HG03097 (cell line): Measurements from ENCODE around the gene GBE1.
"Not testable (repeated sequence)": the region's sequence is repeated elsewhere in the genome, so short reads cannot be mapped to it uniquely, and the experiment has no call there.

Experiments
- ATAC-seq: cut with Tn5 transposase; IDR thresholded peaks from one replicate; pipeline ENCODE4 v1.9.1; 2021; ENCODE audit not compliant: unreplicated experiment, low FRiP score

Gene GBE1

DNA sequence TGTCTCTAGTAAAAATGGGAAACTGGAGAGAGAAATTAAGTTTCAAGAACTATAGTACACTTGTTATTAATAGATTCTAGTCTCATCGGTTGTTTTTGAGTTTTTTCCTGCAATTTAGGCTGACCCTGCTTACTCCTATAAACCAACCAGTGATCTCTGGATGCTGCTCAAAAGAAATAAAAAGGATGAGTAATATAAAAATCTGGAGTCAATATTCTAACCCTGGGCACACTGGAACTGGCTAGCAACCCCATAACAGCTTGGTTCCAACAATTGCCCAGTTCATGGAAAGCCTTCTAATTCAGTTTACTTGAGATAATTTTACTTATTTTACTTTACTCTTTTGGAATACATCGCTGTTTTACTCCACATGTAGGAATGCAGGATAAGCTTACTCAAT is 211.6 kb downstream of the GBE1 start:
- ATAC-seq = no peak

DNA sequence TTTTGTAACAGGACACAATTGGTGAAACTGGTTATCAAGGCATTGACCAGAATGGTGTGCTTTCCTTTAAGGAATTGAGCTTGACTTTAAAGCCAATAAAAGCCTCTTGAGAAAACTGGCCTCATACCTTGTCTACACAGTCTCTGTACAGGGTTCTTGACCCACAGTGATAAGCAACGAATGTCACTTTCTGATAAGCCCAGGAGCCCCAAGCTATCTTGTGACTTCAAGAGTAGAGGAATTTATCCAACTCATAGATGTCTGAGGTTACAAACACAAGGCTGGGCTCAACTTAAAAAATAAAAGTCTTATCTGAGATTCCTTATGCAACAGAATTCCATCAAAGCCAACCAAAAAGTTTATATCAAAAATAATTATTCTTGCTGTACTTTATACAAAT is 212.1 kb downstream of the GBE1 start:
- ATAC-seq = no peak

DNA sequence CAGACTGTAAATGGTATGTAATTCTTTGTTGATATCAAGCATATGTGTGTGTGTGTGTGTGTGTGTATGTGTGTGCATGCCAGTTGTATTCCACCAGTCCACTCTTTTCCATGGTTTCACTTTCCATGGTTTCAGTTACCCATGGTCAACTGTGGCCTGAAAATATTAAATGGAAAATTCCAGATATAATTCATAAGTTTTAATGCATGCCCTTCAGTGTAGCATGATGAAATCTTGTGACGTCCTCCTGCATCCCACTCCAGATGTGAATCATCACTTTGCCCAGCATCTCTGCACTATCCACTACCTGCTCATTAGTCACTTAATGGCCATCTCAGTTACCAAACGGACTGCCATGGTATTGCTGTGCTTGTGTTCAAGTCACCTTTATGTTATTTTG is 215.9 kb downstream of the GBE1 start:
- ATAC-seq = no peak

DNA sequence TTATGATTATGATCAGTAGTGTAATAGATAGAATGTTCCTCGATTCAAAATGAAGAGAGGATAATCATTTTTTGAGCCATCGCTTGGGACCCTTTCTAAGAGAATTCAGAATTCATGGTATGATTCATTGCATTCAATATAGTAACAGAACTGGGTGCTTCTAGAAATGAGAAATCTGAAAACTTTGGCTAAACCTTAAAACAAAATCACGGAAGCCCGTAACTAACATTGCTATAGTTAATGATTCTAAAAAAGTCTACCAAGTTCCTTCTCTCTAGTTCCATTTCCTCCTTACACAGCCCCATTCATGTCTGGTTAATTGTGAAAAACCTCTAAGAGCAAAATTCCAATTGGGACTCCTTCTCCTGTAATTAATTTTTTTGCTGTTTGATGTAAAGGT is 217.1 kb downstream of the GBE1 start:
- ATAC-seq = no peak

DNA sequence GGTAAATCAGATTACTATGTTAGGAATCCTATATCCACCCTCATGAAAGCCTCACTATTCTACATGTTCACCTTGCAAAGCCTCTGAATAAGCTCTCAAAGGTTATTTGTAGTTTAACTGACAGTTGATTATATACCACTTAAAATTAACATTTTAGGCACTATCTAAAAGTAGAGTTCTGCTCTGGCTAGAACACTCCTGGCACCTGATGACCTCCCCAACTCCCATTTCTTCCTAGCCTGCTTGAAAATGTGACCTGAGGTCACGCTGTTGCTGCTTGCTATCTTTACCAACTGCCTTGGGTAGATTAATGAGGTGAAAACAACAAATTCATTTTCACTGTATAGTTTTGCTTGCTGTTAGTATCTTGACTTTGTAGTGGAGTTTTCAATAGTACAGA is 220.7 kb downstream of the GBE1 start:
- ATAC-seq = no peak

DNA sequence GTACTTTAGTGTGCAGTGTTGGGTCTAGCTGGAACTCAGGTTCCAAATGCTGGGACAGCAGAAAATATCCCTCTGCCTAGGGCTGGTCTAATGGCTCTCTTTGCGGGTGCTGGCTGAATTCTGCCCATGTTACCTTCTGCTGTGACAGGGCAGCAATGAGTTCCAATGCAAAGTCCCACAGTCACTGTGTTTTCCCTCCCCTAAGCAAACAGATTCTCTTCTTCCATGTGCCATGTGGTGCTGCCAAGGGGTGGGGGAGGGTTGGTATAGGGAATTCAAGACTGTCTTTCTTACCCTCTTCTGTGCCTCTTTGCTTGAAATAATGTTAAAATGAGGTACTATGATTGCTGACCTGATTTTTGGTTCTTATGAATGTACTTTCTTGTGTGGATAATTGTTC is 229.6 kb downstream of the GBE1 start:
- no peak for ATAC-seq

DNA sequence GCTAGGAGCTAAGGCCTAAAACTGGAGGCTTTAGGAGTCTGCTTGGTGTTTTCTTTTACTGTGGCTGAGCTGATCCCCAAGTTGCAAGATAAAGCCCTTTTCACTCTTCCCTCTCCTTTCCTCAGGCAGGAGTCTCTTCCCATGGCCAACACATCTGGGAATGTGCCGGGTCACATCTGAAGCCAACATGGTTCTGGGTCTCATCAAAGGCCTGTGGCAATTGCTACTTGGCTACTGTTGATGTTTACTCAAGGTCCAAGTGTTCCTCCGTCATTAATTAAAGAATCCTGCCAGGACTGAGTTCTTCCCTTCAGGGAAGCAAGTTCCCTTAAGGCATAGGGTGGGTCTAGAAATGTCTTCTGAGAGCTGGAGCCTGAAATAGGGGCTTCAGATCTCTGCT is 230.2 kb downstream of the GBE1 start:
- no peak for ATAC-seq

DNA sequence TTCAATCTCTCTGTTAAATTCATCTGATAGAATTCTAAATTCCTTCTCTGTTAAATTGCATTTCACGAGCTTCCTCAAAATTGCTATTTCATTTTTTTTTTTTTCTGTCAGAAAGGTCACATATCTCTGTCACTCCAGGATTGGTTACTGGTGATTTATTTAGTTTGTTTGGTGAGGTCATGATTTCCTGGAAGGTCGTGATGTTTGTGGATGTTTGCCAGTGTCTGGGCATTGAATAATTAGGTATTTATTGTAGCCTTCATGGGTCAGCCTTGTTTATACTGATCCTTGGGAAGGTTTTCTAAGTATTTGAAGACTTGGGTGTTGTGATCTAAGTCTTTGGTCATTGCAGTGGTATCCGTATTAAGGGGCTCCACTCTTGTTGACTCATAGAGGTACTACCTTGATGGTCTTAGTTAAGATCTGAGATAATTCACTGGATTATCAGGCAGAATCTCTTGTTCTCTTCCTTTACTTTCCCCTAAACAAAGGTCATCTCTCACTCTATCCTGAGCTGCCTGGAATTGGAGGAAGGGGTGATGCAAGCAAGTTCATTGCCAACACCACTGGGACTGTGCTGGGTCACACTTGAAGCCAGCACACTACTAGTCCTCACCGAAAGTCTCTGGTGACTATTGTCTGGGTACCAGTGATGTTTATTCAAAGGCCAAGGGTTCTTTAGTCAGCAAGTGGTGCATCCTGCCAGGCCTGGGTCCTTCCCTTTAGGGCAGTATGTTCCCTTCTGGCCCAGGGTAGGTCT is 231.1 kb downstream of the GBE1 start:
- no peak for ATAC-seq

DNA sequence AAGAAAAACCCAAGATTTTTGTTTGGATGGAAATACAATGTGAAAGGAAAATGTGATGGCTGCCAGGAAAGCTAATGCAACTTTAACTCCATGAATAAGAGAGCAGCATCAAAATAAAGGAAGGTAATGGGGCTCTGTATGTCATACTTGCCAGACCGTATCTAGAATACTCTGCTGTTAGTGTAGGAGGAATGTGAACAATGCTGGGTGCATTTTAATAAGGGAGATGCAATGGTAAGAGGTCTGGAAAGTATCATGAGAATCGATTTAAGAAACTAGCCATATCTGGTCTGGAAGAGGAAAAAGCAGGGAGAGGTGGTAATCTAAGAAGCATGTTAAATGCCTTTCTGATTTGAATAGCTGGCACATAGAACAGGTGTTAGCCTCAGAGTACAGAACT is 239.6 kb downstream of the GBE1 start:
- no peak for ATAC-seq

DNA sequence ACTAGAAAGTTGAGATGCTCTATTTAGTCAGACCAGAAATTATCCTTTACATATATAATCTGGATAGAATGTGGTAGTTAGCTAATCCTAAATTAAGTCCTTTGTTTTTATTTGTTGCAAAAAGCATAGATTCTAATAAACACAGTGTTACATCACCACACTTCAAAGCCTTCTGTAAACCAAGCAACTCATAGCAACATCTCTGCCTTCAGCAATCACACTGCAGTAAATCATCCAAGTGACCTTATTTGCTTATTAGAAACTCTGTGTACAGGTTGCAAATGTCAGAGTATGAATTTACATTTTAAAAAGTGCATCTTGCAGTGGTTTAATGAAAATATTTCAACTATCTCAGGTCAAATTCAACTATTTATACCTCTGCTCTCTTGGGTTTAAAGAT is 242.5 kb downstream of the GBE1 start:
- ATAC-seq = no peak

DNA sequence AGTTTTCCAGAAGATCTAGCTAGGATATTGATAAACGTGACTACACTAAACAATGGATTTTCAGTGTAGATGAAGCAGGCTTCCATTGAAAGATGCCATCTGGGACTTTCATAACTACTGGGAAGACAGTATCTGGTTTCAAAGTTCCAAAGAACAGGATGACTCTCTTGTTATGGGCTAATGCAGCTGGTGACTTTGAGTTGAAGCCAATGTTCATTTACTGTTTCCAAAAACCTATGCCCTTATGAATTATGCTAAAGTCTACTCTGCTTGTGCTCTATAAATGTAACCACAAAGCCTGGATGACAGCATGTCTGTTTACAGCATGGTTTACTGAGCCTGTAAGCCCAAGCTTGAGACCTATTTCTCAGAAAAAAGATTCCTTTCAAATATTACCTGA is 245.4 kb downstream of the GBE1 start:
- ATAC-seq = no peak

DNA sequence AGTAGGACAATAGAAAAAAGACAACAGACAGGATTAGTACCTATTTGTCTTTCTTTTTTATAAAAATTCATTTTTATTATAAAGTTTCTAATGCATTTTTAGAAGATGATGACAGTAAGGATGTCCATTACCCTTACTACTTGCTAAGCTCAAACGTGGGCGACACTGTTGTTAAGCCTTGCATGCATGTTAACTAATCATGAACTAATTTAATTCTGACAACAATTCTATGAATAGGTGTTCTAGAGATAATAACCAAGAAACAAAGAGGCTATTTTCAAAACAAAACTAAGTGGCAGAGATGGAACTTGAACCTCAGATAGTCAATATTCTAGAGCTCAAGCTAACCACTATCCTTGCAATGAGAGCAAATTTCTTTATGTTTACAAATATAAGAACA is 247.9 kb downstream of the GBE1 start:
- no peak for ATAC-seq

DNA sequence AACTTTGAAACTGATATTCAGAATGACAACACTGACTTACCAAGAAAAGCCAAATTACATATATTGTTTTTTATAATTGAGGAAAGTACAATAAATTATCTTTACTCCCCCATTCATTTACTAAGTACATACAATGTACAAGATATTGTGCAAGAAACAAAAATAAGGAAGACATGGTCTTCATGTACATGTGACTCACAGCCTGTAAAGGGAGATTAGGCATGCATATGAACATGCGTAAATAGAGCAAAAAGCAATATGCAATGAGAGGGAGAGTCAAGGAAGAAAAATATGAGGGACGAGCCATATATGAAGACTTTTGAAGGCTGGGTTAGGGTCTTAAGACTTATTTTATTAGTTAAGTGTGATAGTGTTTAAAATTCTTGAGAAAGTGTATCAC is 258.4 kb downstream of the GBE1 start:
- no peak for ATAC-seq

DNA sequence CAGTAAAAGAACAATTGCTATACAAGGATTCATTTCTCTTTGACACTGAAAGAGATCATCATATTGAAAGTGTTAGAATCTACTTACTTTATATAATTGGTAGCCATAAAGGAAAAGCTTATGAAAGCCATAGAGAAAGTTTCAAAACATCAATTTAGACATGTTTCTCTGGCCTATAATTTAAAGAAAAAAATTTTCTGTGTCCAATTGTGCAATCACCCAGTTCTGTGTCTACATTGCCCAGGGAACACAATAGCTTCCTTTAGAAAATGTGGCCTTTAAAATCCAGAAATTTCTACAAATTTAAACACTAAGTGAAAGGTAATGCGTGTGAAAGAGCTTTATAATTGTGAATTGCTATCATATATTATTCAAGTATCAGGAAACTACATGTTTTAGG is 259.2 kb downstream of the GBE1 start:
- no peak for ATAC-seq

DNA sequence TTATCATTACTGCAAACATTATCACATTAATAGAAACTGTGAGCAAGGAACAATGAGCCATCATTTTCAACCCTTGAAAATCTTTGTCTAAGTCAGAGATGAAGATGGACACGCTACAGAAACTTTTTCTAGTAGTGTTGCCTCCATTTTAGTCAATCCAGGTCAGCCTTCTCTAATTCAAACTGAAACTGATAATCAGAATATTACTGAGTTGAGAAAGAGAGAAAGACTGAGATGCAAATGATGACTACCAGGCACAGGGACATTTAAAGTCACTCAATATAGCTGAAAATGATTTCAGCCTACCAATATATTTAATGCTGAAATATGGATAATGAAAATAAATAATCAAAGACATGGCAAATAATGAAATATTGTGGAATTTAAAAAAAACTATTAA is 261.4 kb downstream of the GBE1 start:
- ATAC-seq = peak; percentile 59

DNA sequence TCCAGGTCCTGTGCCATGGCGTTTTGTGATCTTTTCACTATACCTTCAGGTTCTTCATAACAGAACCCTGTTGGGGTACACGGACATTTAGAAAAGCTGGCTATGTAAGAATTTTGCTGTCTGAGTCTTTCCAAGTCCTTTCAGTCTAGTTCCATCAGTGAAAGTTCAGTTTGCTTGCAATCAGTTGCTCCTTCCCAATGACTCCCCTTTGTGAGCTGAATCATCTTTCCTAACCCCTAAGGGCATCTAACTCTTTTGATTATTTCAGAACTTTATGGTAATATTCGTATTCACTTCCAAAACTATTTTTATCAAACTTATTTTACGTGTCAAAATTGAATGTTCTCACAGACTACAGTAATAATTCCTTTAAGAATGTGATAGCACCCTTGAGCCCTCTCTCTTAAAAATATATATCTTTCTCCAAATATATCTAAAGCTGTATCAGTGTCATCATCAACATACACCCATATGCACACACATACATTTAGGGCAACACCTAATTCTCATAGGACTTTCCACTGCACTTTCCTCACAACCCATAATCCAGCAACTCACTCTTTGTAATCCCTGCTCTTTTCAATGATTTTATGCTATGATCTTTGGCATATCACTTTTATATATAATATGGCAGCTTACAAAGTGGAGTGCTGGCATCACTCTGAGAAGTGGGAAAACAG is 263.7 kb downstream of the GBE1 start:
- no peak for ATAC-seq

DNA sequence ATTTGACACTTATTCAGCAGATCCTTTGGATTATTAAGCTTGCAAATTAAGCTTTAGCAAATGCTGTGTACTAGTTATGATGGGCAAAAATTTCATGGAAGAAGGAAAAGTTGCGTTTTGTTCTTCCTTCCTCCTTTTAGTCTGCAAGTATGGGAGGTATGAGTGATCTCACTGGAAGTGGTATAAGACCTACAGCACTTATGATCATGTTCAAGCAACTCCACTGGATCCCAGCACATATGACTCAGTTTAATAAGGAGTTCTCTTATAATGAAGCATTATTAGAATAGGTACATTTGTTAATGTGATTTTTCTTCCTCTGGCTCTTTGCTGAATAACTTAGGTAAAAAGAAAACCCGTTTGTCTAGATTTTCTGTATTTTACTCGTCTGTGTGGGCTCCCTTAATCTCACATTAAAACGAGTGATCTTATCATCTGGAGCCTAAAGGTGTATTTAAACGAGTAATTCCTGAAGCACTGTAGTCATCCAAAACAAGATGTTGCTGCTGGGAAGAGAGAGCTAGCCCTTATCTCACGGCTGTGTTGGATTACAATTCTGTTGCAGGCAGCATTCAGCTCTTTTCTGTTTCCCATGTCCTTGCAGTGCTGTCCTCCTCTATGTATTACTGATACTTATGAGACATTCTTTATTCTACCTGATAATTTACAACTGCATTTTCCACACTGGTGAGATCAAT is 264.9 kb downstream of the GBE1 start:
- no peak for ATAC-seq

DNA sequence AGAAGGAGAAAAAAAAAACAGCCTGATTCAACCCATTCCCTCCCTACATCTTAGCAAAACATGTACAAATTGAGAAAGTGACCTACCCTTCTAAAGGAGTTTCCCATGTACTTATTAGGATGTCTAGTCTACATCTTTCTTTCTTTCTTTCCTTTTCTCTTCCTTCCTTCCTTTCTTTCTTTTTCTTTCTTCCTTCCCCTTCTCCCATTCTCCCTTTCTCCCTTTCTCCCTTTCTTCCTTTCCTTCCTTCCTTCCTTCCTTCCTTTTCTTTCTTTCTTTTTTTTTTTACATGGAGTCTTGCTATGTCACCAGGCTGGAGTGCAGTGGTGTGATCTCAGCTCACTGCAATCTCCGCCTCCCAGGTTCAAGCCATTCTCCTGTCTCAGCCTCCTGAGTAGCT is 269.0 kb downstream of the GBE1 start:
- ATAC-seq = not testable (repeated sequence)

DNA sequence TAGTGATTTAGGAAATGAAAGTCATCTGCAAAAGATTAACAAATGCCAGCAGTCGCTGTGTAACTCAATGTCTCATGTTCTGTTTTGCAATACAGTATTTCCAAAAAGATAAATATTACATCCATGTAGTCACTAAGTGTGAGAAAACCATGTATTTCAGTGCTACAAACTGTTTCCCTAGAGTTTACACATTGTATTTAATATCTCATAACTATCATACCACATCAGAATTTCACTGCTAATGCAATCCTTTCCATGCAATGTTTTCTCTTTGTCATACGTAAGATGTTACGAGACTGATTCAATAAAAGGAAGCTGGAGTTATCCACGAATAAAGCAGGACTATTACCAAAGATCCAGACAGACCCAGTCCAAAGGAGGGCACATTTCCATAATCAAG is 269.4 kb downstream of the GBE1 start:
- ATAC-seq = no peak

DNA sequence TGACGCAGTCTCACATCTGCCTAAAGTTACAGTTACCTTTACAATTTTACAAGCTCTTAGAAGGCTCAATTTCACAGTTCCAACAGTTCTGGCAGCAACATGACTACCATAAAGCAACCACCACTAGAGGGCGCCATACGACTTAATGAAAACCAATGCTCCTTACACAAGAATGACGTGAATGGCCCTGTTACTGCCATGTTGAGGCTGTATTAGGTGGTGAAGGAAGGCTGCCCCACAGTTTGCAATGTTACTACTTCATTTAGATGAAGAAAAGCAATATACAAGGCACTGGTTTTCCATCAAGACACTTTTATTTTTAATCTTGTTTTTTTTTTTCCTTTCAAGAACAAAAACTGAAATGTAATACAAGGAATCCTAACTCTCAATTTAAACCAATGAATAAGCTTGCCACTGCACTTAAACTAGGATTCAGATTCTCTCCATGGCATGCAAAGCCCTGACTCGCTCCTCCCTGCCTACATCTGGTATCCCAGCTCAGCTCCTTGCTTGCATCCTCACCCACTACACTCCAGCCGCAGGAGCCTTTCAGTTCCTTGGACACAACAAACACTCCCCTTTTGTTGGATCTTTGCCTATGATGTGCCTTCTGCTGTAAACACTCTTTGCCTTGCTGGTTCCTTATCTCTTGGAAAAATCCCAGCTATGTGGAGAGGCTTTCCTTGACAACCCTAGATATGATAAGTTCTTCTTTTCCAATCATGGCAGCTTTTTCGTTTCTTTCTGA is 270.7 kb downstream of the GBE1 start:
- ATAC-seq = peak; percentile 87

DNA sequence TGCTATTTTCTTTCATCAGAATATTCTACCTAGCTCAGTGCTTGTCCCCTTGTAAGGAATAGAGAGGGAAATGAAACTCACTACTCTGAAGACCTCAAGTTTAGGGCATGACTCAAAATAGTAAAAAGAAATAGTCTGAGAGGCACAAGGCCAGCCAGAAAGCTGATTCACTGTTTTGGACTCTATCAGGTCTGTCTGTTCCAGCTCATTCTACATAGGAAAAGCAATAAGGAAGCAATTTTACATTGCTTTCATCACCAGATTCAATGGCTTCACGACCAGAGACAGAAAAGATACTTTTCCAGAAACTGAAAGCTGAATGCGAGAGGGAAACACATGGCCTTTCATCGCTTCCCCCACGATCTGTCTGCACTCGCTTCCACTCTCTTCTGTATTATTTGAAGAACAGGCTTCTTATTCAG is 276.0 kb downstream of the GBE1 start:
- ATAC-seq = peak; percentile 99
